HG02943 (cell line): ENCODE measurements around the gene JMJD8.

Source experiments
- ATAC-seq: cut with Tn5 transposase; IDR thresholded peaks from one replicate; pipeline ENCODE4 v1.9.1; 2021; ENCODE audit warnings: mild to moderate bottlenecking, low read depth, moderate library complexity; ENCODE audit not compliant: unreplicated experiment

JMJD8 gene

GRCh38 chr16:710500-711075 is 26.5 kb upstream of the JMJD8 start:
- no peak for ATAC-seq

- no peak for ATAC-seq
Observed at GRCh38 chr16:709566-710499, 25.7 kb upstream of the JMJD8 start.

- no peak for ATAC-seq
Observed at GRCh38 chr16:708959-709358, 24.8 kb upstream of the JMJD8 start.

- no peak for ATAC-seq
Observed at GRCh38 chr16:708019-708418, 23.9 kb upstream of the JMJD8 start.

- ATAC-seq: no peak
Observed at GRCh38 chr16:707062-707538, 23.0 kb upstream of the JMJD8 start.

- no peak for ATAC-seq
Observed at GRCh38 chr16:706189-707061, 22.3 kb upstream of the JMJD8 start.

- ATAC-seq: no peak
Observed at GRCh38 chr16:705431-706188, 21.5 kb upstream of the JMJD8 start, which contains the start of gene FBXL16. FBXL16 (minus strand) TSS chr16:705801; CDS start chr16:697405, 8,396 bp downstream.

GRCh38 chr16:704552-705380 is 20.6 kb upstream of the JMJD8 start:
- ATAC-seq: no peak

- ATAC-seq: no peak
Observed at GRCh38 chr16:704047-704446, 19.9 kb upstream of the JMJD8 start.

GRCh38 chr16:703406-703805 is 19.3 kb upstream of the JMJD8 start:
- ATAC-seq: no peak

- no peak for ATAC-seq
Observed at GRCh38 chr16:702341-702740, 18.2 kb upstream of the JMJD8 start.

- no peak for ATAC-seq
Observed at GRCh38 chr16:700684-701584, 16.8 kb upstream of the JMJD8 start.

GRCh38 chr16:698911-699671 is 15.0 kb upstream of the JMJD8 start:
- no peak for ATAC-seq

- ATAC-seq: no peak
Observed at GRCh38 chr16:695355-696089, 11.4 kb upstream of the JMJD8 start.

- no peak for ATAC-seq
Observed at GRCh38 chr16:694863-695354, 10.8 kb upstream of the JMJD8 start.

- no peak for ATAC-seq
Observed at GRCh38 chr16:694187-694862, 10.2 kb upstream of the JMJD8 start.
